Liver (tissue), 9 donors: ENCODE results near the gene NPW. TPM values are rescaled to one million over a fixed set of nuclear protein-coding genes. Genes with fewer than 3 reads are reported as not detected.

Experiments
- DNase-seq: peaks from one replicate; pipeline ENCODE4 v3.0.0-alpha.2; 2017; ENCODE audit warnings: low spot score
- H3K27ac ChIP-seq, 2 donors: one replicate each; pipeline ENCODE4 v1.7.0; 2013; ENCODE audit warnings: inconsistent platforms in 2 of 2, low read length in 2 of 2, control low read depth in 1 of 2, low read depth in 1 of 2, mild to moderate bottlenecking in 1 of 2
- H3K27me3 ChIP-seq, 4 donors: one replicate each; pipeline versions ENCODE4 v1.6.1 to v1.7.0; 2013; ENCODE audit warnings: low read length in 3 of 4, inconsistent platforms in 1 of 4, mild to moderate bottlenecking in 1 of 4, moderate library complexity in 1 of 4; ENCODE audit not compliant: control insufficient read depth in 4 of 4, insufficient read depth in 4 of 4
- H3K36me3 ChIP-seq, 4 donors: one replicate each; pipeline versions ENCODE4 v1.6.1 to v1.7.0; 2013; ENCODE audit warnings: low read length in 3 of 4, mild to moderate bottlenecking in 3 of 4, low read depth in 1 of 4, moderate library complexity in 1 of 4; ENCODE audit not compliant: control insufficient read depth in 4 of 4, insufficient read depth in 3 of 4
- H3K4me1 ChIP-seq, 4 donors: one replicate each; pipeline versions ENCODE4 v1.6.1 to v1.7.0; 2013; ENCODE audit warnings: low read length in 3 of 4, mild to moderate bottlenecking in 3 of 4, moderate library complexity in 1 of 4; ENCODE audit not compliant: control insufficient read depth in 4 of 4, insufficient read depth in 4 of 4
- H3K4me3 ChIP-seq, 3 donors: one replicate each; pipeline versions ENCODE4 v1.6.1 to v1.7.0; 2013; ENCODE audit warnings: low read length in 3 of 3, control low read depth in 1 of 3, low read depth in 1 of 3, mild to moderate bottlenecking in 1 of 3
- H3K9ac ChIP-seq, 2 donors: one replicate each; pipeline ENCODE4 v1.7.0; 2013; ENCODE audit warnings: low read length in 2 of 2, mild to moderate bottlenecking in 2 of 2, moderate library complexity in 2 of 2, control low read depth in 1 of 2, low read depth in 1 of 2
- H3K9me3 ChIP-seq, 4 donors: one replicate each; pipeline versions ENCODE4 v1.6.1 to v1.7.0; 2013; ENCODE audit warnings: low read length in 3 of 4; ENCODE audit not compliant: control insufficient read depth in 4 of 4
- CTCF ChIP-seq: fragments of 150-350 bp; IDR thresholded peaks from 2 replicates; pipeline ENCODE4 v1.5.1; 2017; ENCODE audit warnings: improper control_type of control experiment, low read depth, low read length; ENCODE audit not compliant: missing input control
- FOXA1 ChIP-seq: IDR thresholded peaks from 2 replicates; pipeline ENCODE4 v1.6.1; 2016; ENCODE audit warnings: antibody characterized with exemption
- GABPA ChIP-seq, 2 donors: IDR thresholded peaks in 1 of 2; conservative IDR thresholded peaks in 1 of 2; 2 replicates each; pipeline ENCODE4 v1.6.1; 2016; ENCODE audit warnings: antibody characterized with exemption in 2 of 2, mild to moderate bottlenecking in 1 of 2, moderate library complexity in 1 of 2
- HNF4A ChIP-seq, 2 donors: conservative IDR thresholded peaks; 2 replicates each; pipeline ENCODE4 v1.6.1; 2016; ENCODE audit warnings: antibody characterized with exemption in 2 of 2, mild to moderate bottlenecking in 2 of 2
- NR2F2 ChIP-seq: IDR thresholded peaks from 2 replicates; pipeline ENCODE4 v1.6.1; 2016; ENCODE audit warnings: antibody characterized with exemption
- RXRA ChIP-seq, 2 donors: IDR thresholded peaks; 2 replicates each; pipeline ENCODE4 v1.6.1; 2017 to 2018; ENCODE audit warnings: antibody characterized with exemption in 2 of 2, mild to moderate bottlenecking in 1 of 2
- SP1 ChIP-seq: IDR thresholded peaks from 2 replicates; pipeline ENCODE4 v1.6.1; 2018; ENCODE audit warnings: antibody characterized with exemption, mild to moderate bottlenecking
- TAF1 ChIP-seq: conservative IDR thresholded peaks from 2 replicates; pipeline ENCODE4 v1.6.1; 2016; ENCODE audit warnings: antibody characterized with exemption, mild to moderate bottlenecking
- YY1 ChIP-seq: IDR thresholded peaks from 2 replicates; pipeline ENCODE4 v1.6.1; 2016; ENCODE audit warnings: antibody characterized with exemption, mild to moderate bottlenecking
- WGBS: extraction: QIAGEN DNeasy Blood & Tissue Kit; methylation state at CpG from one replicate; pipeline ENCODE4 v1.1.7; 2013; 5-methylcytosine and 5-hydroxymethylcytosine counted together
- polyA plus RNA-seq, 2 donors: library from polyadenylated mRNA; stranded (reverse) in 1 of 2; unstranded in 1 of 2; fragments of 200-250 nt in 1 of 2; fragments of >200 nt in 1 of 2; fragmentation: Nextera tagmentation in 1 of 2; extraction: Ambion mirVana in 1 of 2; gene quantifications; one replicate each; pipeline versions ENCODE4 v1.2.1 to v1.2.3, GENCODE V29; 2013 to 2015
- total RNA-seq, 2 donors: library from RNA; depleted of rRNA; stranded (reverse); fragments of >200 nt; gene quantifications; one replicate each; pipeline ENCODE4 v1.2.3, GENCODE V29; 2014
- TF ChIP-seq, protein P1 (sequence below): IDR thresholded peaks from 2 replicates; pipeline ENCODE4 v1.6.1; 2016; ENCODE audit warnings: antibody characterized with exemption
- donor health status: healthy.
- donor health status: healthy.
- donor health status: healthy.
- donor health status: healthy.
- donor health status: healthy.

The NPW gene
- total and polyA plus RNA-seq, 4 donors, result 1.3 to 20.6 (median 9.1) TPM

GRCh38 chr16:2042986-2043666 is 23.5 kb downstream of the NPW start:
- no peak for DNase-seq
- Histone ChIP-seq H3K27ac (no peak overlapping the region), H3K27me3 (no peaks in the 10 kb centered on the region), H3K9ac (no peak overlapping the region), H3K4me1 (peaks cover 28 to 73% (median 52%) of the 10 kb centered on the region in 4 donors), H3K9me3 (no peaks in the 10 kb centered on the region), H3K4me3 (no peak overlapping the region), H3K36me3 (peaks cover 0 to 2% (median 0%) of the 10 kb centered on the region in 4 donors)
- WGBS, result 81% methylated on average over 11 of the region's 11 CpGs
- TF ChIP-seq TAF1 (no peak), YY1 (no peak)
- TF ChIP-seq, protein P1, sequence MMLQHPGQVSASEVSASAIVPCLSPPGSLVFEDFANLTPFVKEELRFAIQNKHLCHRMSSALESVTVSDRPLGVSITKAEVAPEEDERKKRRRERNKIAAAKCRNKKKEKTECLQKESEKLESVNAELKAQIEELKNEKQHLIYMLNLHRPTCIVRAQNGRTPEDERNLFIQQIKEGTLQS, result no peak

- DNase-seq, result no peak
- H3K36me3 ChIP-seq, result peaks cover 0 to 2% (median 0%) of the 10 kb centered on the region in 4 donors
- H3K27me3 ChIP-seq, result no peaks in the 10 kb centered on the region
- no peak for TF ChIP-seq RXRA (IDR thresholded peaks at IDR 0.05)
- no peak overlapping the region for H3K4me3 ChIP-seq
- H3K4me1 ChIP-seq, result peaks cover 25 to 73% (median 56%) of the 10 kb centered on the region in 4 donors
- H3K9me3 ChIP-seq, result no peaks in the 10 kb centered on the region
- H3K9ac ChIP-seq, result no peak overlapping the region
- no peak overlapping the region for H3K27ac ChIP-seq
- whole genome bisulfite sequencing, result 71% methylated on average over 26 of the region's 26 CpGs
Measured at GRCh38 chr16:2043667-2044451, 24.3 kb downstream of the NPW start.

DNA sequence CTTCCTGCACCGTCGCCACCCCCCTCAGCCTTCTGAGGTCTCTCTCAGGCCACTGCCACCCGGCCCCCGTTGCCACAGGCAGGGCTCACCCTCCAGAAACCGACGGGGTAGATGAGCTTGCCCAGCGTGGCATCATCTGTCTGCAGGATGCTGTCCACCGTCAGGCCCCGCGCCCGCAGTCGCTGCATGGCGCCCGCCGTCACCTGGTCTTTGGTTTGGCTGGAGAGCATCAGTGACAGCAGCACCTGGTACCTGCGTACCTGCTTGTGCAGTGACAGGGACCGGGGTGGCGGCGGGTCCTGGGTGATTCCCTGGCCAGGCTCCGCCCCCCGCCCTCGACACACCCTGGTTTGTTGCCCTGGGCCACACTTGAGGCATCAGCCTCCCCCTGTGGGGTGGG is 25.0 kb downstream of the NPW start:
- H3K4me1 ChIP-seq, result peaks cover 25 to 73% (median 55%) of the 10 kb centered on the region in 4 donors
- no peak overlapping the region for H3K9ac ChIP-seq
- H3K27ac ChIP-seq, result no peak overlapping the region
- H3K9me3 ChIP-seq, result no peaks in the 10 kb centered on the region
- WGBS, result 87% methylated on average over 22 of the region's 22 CpGs
- DNase-seq, result no peak
- no peak overlapping the region for H3K4me3 ChIP-seq
- no peaks in the 10 kb centered on the region for H3K27me3 ChIP-seq
- no peak for TF ChIP-seq HNF4A (conservative IDR thresholded peaks at IDR 0.05)
- TF ChIP-seq CTCF, result no peak
- no peak for TF ChIP-seq GABPA (IDR thresholded peaks at IDR 0.05 in 1 of 2, conservative IDR thresholded peaks at IDR 0.05 in 1 of 2)
- TF ChIP-seq SP1, result no peak
- no peak for TF ChIP-seq TAF1
- no peak for TF ChIP-seq NR2F2
- TF ChIP-seq FOXA1, result no peak
- H3K36me3 ChIP-seq, result peaks cover 0 to 2% (median 0%) of the 10 kb centered on the region in 4 donors
